ENCODE results near the gene INPP4A.

INPP4A gene

DNA sequence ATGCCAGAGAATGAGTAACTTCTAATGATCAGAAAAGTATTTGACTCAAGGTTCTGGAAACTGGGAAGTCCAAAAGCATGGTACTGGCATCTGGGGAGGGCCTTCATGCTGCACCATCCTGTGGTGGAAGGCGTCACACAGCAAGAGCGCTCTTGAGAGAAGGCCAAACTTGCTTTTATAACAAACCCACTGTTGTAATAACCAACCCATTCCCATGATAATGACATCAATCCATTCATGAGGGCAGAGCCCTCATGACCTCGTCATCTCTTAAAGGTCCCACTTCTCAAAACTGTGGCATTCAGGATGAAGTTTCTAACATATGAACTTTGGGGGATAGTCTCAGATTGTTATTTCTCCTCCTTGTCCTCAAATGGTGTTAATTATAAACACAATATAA is 95.9 kb downstream of the INPP4A start:
- ChIA-PET POLR2A (no interaction called here), CTCF (no interaction called here)
- TF ChIP-seq, protein P1, sequence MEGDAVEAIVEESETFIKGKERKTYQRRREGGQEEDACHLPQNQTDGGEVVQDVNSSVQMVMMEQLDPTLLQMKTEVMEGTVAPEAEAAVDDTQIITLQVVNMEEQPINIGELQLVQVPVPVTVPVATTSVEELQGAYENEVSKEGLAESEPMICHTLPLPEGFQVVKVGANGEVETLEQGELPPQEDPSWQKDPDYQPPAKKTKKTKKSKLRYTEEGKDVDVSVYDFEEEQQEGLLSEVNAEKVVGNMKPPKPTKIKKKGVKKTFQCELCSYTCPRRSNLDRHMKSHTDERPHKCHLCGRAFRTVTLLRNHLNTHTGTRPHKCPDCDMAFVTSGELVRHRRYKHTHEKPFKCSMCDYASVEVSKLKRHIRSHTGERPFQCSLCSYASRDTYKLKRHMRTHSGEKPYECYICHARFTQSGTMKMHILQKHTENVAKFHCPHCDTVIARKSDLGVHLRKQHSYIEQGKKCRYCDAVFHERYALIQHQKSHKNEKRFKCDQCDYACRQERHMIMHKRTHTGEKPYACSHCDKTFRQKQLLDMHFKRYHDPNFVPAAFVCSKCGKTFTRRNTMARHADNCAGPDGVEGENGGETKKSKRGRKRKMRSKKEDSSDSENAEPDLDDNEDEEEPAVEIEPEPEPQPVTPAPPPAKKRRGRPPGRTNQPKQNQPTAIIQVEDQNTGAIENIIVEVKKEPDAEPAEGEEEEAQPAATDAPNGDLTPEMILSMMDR (IDR thresholded peaks at IDR 0.05; ENCODE audit: insufficient read depth, low read length, missing control alignments), result no peak
- no peak overlapping the region for H3K4me3 ChIP-seq (ENCODE audit: low read depth, low read length)
- no peak for DNase-seq (ENCODE audit: low read depth, low spot score)

DNA sequence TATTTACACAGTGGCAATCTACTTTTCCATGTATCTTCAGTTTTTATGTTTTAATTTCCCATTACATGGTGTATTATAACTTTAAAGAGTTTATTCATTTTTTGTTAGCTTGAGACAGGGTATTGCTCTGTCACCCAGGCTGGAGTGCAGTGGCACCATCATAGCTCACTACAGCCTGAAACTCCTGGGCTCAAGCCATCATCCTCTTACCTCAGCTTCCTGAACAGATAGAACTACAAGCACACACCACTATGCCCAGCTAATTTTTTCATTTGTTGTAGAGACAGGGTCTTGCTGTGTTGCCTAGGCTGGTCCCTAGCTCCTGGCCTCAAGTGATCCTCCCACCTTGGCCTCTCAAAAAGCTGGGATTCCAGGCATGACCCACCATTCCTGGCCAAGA is 96.8 kb downstream of the INPP4A start:
- POLR2A ChIA-PET, result no interaction called here
- TF ChIP-seq, protein P1 (IDR thresholded peaks at IDR 0.05; ENCODE audit: insufficient read depth, low read length, missing control alignments), result no peak

DNA sequence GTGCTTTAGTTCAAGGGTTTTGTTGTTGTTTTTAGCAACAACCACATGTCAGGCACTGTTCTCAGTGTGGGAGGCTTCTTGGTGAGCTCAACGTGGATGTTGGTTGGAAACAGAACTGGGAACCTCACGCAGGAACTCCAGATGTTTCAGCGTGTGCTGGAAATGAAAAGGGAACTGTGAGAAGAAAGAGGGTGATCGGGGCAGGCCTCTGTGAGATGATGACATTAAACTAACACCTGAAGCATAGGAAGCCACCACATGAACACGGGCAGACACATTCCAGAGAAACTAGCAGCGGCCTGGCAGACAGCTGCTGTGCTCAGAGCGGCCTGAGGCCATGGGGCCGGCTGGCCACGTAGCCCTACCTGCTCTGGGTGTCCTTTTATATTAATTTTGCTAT is 97.2 kb downstream of the INPP4A start:
- no peak for DNase-seq (ENCODE audit: low read depth, low spot score)
- POLR2A ChIA-PET, result no interaction called here
- H3K4me3 ChIP-seq (ENCODE audit: low read depth, low read length), result no peak overlapping the region
- TF ChIP-seq, protein P1 (IDR thresholded peaks at IDR 0.05; ENCODE audit: insufficient read depth, low read length, missing control alignments), result no peak
- CTCF ChIA-PET, result interaction anchor here (1.1 kb wide), 1 partner anchor 129 kb away, joined by 3 read pairs; no protein-coding TSS in a partner anchor

More for the DNA sequence above, 96.8 kb downstream of the INPP4A start:
- DNase-seq (ENCODE audit: low read depth, low spot score), result no peak
- CTCF ChIA-PET, result no interaction called here
- H3K4me3 ChIP-seq (ENCODE audit: low read depth, low read length), result no peak overlapping the region

DNA sequence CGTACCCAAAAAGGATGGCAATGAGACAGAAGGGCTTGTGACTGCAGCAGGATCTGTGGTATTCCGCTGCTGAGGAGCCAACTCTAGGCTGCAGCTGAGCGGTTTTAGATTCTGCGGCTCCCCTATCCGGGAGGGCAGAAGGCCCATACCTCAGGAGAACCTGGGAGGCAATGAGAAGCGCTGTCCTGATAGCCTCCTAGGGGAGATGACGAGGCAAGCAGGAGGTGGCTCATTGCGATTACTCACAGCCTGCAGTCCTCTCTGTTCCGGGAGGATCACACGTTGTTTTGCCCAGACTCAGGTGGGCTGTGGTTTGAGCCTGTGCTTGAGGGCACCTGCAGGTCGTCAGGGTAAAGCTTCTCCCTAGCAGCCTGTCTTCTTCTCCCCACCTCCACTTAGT is 98.6 kb downstream of the INPP4A start:
- TF ChIP-seq, protein P1 (IDR thresholded peaks at IDR 0.05; ENCODE audit: insufficient read depth, low read length, missing control alignments), result no peak
- DNase-seq (ENCODE audit: low read depth, low spot score), result no peak
- no peak overlapping the region for H3K4me3 ChIP-seq (ENCODE audit: low read depth, low read length)
- ChIA-PET CTCF (no interaction called here), POLR2A (no interaction called here)

DNA sequence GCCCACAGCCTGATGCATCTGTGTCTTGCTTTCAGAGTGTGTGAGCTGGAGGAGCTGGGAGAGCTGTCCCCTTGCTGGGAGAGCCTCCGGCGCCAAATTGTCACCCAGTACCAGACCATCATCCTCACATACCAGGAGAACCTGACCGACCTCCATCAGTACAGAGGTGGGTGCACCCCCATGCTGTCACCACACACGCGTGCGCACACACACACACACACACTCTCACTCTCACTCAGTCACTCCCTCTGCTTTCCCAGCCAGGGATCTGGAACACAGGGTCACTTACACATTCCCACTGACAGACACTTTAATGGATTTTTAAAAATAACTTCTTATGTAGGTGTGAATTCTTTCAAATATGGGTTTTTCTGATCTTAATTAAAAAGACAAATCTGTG is 99.2 kb downstream of the INPP4A start:
- POLR2A ChIA-PET, result no interaction called here
- CTCF ChIA-PET, result no interaction called here
- no peak overlapping the region for H3K4me3 ChIP-seq (ENCODE audit: low read depth, low read length)
- TF ChIP-seq, protein P1 (IDR thresholded peaks at IDR 0.05; ENCODE audit: insufficient read depth, low read length, missing control alignments), result no peak
- DNase-seq (ENCODE audit: low read depth, low spot score), result no peak

DNA sequence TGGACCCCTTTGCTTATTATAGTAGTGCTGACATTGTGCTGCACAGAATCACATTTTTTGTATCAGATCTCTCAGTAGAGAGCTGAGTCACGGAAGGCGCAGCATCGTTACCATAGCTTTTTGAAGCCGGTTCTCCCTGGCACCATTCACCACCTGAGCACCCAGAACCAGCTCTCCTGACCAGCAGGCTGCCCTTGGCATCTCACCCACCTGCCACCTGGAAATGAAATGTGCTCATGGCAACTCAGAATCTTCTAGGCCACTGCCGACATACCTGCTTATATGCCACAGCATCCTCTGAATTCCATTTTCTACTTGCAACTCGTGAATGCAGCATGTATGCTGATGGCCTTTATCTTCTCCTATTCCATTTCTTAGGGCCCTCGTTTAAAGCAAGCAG is 100.9 kb downstream of the INPP4A start:
- DNase-seq (ENCODE audit: low read depth, low spot score), result no peak
- ChIA-PET POLR2A (no interaction called here), CTCF (no interaction called here)
- TF ChIP-seq, protein P1 (IDR thresholded peaks at IDR 0.05; ENCODE audit: insufficient read depth, low read length, missing control alignments), result no peak
- no peak overlapping the region for H3K4me3 ChIP-seq (ENCODE audit: low read depth, low read length)
